NCI-H748 (cell line): ENCODE measurements around the gene SPIRE1.
A peak's percentile ranks its signal among the peaks of the same experiment; 100 is the strongest.

Experiments
- DNase-seq: peaks from one replicate; lab custom pipeline; 2025; ENCODE audit not compliant: unreplicated experiment; lab: John Stamatoyannopoulos, UW

SPIRE1 gene

GRCh38 chr18:12455496-12455895, 202.4 kb downstream of the SPIRE1 start:
- no peak for DNase-seq

- DNase-seq, result no peak
Observed at GRCh38 chr18:12452784-12453183, 205.1 kb downstream of the SPIRE1 start.

- DNase-seq, result no peak
Observed at GRCh38 chr18:12451428-12451827, 206.5 kb downstream of the SPIRE1 start.

GRCh38 chr18:12449051-12449785, 208.7 kb downstream of the SPIRE1 start:
- no peak for DNase-seq

GRCh38 chr18:12445554-12445953, 212.4 kb downstream of the SPIRE1 start:
- no peak for DNase-seq

GRCh38 chr18:12443551-12443950, 214.4 kb downstream of the SPIRE1 start:
- no peak for DNase-seq

- no peak for DNase-seq
Observed at GRCh38 chr18:12442946-12443345, 215.0 kb downstream of the SPIRE1 start.

- no peak for DNase-seq
Observed at GRCh38 chr18:12441475-12442034, 216.4 kb downstream of the SPIRE1 start.

- no peak for DNase-seq
Observed at GRCh38 chr18:12438257-12438656, 219.7 kb downstream of the SPIRE1 start.

- no peak for DNase-seq
Observed at GRCh38 chr18:12435867-12436266, 222.0 kb downstream of the SPIRE1 start.

- DNase-seq, result no peak
Observed at GRCh38 chr18:12434541-12434929, 223.4 kb downstream of the SPIRE1 start.

GRCh38 chr18:12433829-12434540, 223.9 kb downstream of the SPIRE1 start:
- no peak for DNase-seq

- DNase-seq, result no peak
Observed at GRCh38 chr18:12432881-12433280, 225.0 kb downstream of the SPIRE1 start.

GRCh38 chr18:12432196-12432595, 225.7 kb downstream of the SPIRE1 start:
- DNase-seq, result no peak

- DNase-seq, result no peak
Observed at GRCh38 chr18:12431561-12431960, 226.3 kb downstream of the SPIRE1 start.

GRCh38 chr18:12430137-12430990, 227.5 kb downstream of the SPIRE1 start:
- DNase-seq, result no peak

- no peak for DNase-seq
Observed at GRCh38 chr18:12429556-12429955, 228.4 kb downstream of the SPIRE1 start.

GRCh38 chr18:12428923-12429322, 229.0 kb downstream of the SPIRE1 start:
- no peak for DNase-seq

GRCh38 chr18:12426924-12427323, 231.0 kb downstream of the SPIRE1 start:
- DNase-seq, result no peak

GRCh38 chr18:12424252-12424651, 233.7 kb downstream of the SPIRE1 start:
- DNase-seq, result no peak

GRCh38 chr18:12423820-12424219, 234.1 kb downstream of the SPIRE1 start:
- peak; percentile 63 for DNase-seq
